ENCODE data around the gene DCC.

GRCh38 chr18:52610451-52611115 is 270.6 kb downstream of the DCC start:
- TF ChIP-seq GATA2 (IDR thresholded peaks at IDR 0.05; ENCODE audit: low read depth, low read length) (no peak), GATA3 (IDR thresholded peaks at IDR 0.05; ENCODE audit: low read depth, low read length) (no peak)
